GM18867 (cell line): ENCODE results near the gene MBOAT1.
"Not testable (repeated sequence)": the region's sequence is repeated elsewhere in the genome, so short reads cannot be mapped to it uniquely, and the experiment has no call there.

Source experiments
- ATAC-seq: cut with Tn5 transposase; IDR thresholded peaks from one replicate; pipeline ENCODE4 v1.9.1; 2021; ENCODE audit warnings: mild to moderate bottlenecking, moderate library complexity; ENCODE audit not compliant: unreplicated experiment

The MBOAT1 gene

DNA sequence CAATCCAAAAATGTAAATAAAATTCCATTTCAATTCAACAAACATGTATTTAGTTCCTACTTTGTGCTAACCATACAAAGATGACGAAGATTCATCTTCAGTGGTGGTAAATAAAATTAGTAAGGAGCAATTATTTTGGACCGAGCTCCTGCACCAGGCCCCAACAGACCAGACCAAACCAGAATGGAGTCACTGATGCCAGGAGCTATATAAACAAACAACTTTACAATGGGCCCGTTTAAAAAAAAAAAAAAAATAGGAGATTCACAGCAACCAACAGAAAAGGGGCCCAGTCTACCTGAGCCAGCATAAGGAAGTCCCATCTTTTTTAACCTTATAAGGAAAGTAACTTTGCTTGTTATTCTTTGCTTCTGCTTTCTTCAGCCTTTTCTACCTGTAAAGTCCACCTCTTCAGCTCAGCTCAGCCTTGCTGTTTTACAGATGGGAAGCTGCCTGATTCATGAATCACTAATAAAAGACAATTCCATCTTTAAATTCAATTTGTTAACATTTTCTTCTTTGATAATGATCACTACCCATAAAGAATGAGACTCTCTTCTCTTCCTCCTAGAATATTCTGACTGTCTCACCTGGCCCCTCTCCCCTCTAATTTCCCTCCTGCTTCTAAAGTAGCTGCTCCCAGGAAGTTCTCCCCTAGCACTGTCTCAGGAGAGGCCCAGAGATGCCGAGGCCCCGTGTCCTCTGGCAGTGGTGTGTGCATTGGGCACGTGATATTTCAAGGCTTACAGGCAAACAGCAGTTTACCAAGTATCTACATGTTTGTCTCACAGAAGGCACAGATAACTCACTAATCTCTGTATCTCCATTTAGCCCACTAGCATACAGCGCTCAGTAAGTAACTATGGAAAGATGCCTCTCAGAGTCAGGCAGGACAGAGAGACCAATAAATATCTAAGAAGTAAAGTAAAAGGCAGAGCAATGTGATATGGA, 8.4 kb downstream of the MBOAT1 start:
- no peak for ATAC-seq

DNA sequence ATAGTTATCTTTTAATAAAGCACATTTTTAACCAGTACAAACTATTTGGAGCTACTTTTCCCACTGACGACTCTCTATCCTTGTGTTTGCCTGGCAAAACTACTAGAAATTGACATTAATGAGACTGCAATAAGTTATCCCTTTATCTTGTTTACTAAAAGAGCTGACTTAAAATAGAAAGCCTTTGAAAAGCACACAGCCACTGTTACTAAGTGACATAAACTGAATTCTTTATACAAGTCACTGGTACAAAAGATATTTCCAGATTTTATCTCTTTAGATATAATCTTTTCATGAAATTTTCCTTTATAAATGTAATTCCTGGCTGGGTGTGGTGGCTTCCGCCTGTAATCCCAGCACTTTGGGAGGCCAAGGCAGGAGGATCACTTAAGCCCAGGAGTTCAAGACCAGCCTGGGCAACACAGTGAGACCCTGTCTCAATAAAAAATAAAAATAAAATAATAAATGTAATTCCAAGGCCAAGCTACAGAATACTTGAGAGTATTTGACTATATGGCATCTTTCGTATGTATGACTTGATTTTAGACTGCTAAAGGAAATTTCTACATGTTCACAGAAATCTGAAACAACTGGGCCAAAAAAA, 9.5 kb downstream of the MBOAT1 start:
- no peak for ATAC-seq

DNA sequence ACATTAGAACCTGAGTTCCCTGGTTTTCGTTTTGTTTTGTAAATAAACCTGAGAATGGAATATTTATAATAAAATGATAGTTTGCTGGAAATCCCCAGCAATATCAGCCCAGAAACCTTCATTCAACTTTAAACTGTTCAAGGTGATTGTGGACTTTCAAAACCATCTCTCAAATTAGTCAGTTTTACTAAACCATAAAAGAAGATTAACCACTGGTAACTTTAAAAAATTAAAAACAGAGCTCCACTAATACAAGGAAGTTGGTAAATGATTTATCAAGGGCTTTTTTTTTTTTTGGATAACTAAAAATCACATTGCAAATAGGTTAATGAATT, 10.0 kb downstream of the MBOAT1 start:
- peak; percentile 30 for ATAC-seq

DNA sequence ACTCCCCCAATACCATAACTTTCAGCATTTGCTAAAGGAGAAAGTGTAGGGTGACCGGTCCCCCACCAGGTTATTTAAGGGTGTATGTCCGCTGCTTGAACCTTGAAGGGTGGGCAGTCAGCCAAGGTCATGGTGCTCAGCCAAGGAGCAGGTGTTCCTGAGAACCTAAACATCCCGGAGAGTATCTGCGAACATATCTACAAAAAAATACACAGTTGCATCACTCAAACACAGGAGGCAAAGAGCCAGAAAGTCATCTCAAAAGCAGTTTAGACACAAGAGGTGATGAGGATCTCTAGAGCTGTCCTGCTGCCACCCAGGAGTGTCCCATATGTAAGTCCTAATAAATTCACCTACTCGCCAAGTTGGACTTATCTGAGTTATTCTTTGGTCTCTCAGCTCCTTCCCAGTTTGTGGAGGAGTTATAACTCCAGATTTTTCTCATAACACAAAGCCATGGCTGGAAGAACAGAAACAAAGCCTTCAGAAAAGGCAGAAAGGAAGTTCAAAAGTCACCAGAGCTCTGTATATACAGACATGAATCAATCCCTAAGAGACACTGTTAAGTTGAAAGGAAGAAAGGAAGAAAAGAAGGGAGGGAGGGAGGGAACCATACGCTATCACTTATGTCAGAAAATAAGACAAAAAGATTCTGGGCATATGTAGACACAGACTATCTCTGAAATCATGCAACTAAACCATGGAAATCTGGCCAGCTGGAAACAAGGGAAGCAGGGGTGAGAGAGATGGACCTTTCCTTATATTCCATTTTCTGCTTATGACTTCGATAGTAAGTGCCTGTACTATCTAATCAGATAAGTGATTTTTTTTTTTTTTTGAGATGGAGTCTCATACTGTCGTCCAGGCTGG, 11.3 kb downstream of the MBOAT1 start:
- no peak for ATAC-seq

DNA sequence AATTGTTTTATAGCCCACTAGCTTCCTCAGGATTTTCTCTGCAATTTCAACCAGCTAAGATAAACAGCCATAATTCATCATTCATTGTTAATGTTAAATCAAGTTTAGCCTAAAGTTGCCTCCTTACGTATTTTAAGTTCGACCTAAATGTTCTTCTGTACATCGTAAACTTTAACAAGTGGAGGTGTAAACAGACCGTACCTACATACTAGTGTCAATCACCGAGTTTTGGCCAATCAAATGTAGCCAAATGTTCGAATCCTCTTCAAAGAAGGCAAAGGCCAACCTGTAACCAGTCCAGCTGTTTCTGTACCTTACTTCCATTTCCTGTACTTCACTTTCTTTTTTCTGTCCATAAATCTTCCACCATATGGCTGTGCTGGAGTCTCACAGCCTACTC, 13.5 kb downstream of the MBOAT1 start:
- ATAC-seq: no peak

DNA sequence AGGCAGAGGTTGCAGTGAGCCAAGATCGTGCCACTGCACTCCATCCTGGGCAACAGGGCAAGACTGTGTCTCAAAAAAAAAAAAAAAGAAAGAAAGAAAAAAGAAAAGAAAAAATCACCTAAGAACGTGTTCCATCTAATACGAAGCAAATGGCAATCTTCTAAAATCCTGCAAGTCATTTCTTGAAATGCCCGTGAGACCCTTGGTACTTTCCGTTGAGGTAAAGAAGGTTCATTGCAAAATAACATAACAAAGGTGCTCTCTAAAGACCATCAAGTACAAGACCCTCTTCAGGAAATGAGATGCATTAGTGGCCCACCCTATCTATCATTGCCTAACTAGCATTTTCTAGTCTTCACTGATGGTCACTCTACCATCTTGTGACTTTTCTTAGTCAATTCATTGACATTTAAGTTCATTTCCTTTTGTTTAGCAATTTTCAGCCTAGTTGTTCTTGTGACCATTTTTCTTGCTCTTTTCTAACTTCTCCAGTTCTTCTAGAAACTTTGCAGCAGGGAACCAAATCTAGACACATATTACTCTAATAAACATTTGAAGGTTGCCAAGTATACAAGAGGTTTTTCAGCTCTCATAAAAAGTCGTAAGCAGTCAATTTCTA, 14.0 kb downstream of the MBOAT1 start:
- ATAC-seq: no peak

DNA sequence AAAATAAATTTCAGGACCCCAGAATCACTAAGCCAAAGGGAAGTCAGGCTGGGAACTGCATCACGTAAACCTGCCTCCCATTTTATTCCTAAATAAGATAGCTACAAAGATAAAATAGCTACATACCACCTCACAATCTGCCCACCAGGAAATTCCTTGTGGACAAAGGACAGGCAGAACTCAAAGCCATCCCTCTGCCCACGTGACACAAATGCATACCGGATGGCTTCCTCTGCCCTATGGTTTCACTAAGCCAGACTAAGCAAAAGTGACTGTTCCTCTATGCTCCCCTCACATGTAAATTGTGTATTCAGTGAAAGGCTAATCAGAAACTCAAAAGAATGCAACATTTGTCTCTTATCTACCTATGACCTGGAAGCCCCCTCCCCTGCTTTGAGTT, 15.0 kb downstream of the MBOAT1 start:
- no peak for ATAC-seq

DNA sequence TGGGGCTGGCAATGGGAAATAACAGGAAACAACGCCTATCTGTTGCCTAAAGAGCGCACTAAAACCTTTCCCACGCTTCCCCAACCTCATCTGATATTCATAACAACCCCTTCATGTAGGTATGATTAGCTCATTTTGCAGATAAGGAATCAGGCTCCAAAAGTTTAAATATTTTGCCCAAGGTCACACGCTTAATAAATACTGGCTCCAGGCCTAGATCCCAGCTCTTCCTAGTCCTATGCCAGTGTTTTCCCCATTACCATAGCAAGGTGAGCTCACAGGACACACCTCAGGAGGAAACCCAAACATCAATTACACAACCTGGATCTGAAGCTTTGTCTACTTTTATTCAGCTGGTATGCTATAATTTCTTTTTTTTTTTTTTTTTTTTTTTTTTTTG, 19.6 kb downstream of the MBOAT1 start:
- ATAC-seq: no peak

DNA sequence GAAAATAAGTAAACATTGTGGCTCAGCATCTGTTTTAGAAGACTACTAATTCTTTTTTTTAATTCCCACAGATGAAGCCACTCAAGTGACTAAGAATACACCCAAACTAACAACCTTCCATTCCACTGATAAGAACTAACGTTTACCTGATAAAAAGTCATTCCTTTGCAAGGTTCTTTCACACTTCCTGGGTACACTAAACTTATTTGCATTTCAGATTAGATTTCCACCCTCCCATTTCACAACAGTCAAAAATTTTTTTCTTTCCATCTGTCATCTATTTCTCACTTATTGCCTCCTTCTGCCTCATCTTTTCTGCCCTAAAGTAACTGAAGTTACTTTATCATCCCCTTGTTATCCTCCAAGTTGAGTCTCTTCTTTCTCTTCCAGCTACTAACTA, 20.3 kb downstream of the MBOAT1 start:
- no peak for ATAC-seq

DNA sequence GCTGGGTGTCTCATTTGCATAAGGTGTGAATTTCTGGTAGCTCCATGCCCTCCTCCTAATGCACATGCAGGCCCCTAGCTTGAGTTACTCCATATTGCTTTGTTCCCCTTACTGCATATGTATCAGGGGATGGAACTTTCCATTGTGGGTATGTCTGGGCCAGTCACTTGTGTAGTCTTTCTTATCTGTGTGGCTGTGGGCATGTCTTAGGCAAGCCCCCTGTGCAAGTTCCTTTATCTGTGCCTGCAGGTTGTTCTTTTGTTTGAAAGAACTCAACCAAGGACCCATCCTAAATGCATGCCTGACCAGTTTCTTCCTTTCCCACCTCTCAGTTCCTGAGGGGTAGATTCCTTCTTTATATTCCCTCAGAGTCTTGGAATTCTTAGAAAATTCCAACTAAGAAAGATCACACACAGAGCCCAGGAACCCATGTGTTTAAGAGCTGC, 23.6 kb downstream of the MBOAT1 start:
- ATAC-seq: no peak

DNA sequence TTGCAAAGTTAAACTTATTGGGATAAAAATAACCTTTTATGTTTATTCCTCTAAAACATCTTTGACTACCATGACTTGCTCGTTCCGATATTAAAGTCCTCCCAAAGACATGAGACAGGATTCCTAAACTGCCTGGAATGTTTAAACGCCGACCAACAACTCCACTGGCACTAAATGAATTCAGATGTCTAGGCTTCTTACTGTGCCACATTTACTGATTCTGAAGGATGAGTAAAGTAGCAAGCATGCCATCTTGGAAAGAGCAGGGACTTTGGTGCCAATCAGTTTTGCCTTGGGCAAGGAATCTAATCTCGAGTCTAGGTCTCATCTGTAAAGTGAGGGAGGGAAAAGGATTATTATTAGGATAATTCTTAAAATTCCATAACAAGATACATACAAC, 25.3 kb downstream of the MBOAT1 start:
- ATAC-seq: no peak

DNA sequence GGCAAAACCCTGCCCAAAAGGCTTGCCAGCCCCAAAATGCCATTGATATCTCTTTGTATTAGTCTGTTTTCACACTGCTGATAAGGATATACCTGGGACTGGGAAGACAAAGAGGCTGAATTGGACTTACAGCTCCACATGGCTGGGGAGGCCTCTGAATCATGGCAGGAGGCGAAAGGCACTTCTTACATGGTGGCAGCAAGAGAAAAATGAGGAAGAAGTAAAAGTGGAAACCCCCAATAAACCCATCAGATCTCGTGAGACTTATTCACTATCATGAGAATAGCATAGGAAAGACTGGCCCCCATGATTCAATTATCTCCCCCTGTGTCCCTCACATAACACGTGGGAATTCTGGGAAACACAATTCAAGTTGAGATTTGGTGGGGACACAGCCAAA, 28.6 kb downstream of the MBOAT1 start:
- no peak for ATAC-seq

DNA sequence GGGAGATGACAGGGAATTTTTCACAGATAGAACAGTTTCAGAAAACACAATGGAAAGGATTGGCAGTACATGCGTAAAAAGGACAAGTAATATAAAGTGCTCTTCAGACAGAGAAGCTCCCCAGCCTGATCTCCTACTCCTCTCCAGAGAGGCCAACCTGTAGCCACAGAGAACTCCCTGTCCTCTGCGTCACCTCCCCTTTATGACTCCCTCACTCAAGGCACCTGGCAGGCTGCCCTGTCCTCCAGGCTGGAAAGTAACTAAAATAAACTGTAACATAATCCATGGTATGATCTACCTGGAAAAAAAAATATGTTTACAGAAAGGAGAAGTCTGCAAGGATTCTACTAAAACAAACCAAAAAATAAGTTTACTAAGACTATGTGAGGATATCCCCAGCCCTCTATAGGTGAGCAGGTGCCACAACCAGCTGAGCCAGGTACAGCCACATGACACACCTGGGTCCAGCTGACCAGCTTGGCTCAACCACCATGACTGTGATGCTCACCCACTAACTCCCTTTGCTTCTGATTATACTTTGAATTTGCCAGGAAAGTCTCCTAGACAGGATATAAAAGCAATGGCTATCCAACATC, 29.2 kb downstream of the MBOAT1 start:
- no peak for ATAC-seq

DNA sequence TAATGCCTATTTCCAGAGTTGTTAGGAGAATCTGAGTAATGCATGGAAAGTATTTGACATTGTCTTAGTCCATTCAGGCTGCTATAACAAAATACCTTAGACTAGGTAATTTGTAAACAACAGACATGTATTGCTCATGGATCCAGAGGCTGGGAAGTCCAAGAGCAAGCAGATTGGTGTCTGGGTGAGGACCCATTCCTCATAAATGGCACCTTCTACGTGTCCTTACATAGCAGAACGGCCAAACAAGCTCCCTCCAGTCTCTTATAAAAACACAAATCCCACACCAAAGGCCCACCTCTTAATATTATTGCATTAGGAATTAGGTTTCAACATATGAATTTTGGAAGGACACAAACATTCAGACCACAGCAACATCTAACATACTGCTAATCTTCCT, 30.2 kb downstream of the MBOAT1 start:
- no peak for ATAC-seq

DNA sequence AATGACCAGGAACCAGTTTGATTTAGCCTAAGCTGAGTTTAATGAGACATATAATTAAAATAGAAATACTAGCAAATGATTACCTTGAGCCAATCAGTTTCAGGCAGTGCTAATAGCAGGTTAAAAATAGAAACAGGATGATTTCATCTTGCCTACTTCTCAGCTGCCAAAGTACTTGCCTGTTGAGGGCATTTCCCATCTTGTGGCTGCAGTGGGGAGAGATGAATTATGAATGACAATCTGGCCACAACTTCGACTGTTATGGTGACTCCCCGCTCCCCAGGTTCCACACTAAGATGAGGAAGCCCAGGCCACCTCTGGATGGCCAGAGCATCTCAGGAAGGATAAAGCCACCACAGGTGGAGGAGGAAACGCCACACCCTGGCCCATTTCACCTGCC, 31.3 kb downstream of the MBOAT1 start:
- peak; percentile 71 for ATAC-seq

DNA sequence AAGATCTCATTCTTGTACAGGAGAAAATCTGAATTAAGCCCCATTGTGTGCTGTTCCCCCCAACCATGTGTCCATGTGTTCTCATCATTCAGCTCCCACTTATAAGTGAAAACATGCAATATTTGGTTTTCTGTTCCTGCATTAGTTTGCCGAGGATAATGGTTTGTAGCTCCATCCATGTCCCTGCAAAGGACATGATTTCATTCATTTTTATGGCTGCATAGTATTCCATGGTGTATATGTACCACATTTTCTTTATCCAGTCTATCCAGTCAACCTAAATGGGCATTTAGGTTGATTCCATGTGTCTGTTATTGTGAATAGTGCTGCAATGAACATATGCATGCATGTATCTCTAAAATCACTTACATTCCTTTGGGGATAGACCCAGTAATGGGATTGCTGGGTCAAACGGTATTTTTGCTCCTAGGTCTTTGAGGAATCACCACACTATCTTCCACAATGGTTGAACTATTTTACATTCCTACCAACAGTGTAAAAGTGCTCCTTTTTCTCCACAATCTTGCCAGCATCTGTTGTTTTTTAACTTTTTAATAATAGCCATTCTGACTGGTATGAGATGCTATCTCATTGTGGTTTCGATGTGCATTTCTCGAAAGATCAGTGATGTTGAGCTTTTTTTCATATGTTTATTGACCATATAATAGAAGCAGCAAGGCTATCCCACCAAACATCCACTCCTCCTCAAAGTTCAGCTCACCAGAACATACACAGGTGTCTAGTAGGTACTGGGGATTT, 32.8 kb downstream of the MBOAT1 start:
- ATAC-seq: not testable (repeated sequence)

DNA sequence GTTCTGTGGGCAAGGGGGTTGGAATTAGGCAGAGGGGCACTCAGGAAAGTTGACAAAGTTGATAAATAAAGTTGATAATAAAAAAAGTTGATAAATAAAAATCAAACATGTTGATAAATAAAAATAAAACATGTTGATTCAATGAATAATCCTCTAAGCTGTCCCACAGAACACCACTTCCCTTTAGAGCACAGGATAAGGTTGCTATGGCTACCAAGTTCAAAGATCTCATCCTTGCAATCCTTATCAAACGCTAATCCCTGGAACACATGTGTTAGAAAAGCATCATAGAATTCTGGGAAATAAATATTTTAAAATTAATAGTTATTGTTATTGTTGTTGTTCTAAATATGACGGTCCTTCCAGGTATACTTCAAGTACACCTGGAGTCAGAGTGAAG, 33.9 kb downstream of the MBOAT1 start:
- ATAC-seq: no peak

DNA sequence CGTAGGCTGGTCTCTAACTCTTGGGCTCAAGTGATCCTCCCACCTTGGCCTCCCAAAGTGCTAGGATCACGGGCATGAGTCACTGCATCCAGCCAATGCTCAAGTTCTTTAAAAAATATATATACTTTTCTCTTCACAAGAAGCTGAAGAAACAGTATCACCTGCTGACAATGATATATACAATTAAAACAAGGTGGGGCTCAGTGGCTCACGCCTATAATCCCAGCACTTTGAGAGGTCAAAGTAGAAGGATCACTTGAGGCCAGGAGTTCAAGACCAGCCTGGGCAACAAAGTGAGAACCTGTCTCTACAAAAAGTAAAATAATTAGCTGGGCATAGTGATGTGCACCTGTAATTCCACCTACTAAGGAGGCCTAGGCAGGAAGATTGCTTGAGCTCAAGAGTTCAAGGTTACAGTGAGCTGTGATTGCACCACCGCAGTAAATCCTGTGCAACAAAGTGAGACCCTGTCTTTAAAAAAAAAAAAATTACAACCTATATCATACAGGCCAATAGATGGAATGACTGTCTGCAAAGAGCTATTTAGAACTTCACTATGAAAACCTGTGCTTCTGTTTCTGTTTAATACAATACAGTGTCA, 36.4 kb downstream of the MBOAT1 start:
- no peak for ATAC-seq
